ENCODE results near the gene GNB3. TPM values are rescaled to one million over a fixed set of nuclear protein-coding genes. Genes with fewer than 3 reads are reported as not detected.

GNB3 gene
- total RNA-seq, 4 donors from 2014 or later: 0.38 to 0.88 TPM; not detected in 2

DNA sequence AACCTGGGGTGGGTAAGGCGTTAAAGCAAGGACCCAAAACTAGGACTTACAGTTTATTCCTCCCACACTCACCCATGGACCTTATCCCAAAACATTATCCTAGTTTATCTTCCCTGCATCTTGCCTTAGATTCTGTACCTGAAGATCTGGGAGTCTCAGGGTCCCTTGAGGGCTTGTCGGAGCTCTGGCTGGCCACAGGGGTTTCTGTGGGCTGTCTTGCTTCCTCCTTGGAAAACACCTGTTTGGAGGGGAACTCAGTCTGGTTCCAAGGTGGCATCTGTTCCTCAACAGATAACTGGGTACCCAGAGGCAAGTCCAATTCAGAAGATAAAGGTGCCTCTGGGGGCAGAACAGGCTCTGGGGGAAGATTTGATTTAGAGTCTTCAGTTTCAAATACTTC, 8.7 kb downstream of the GNB3 start:
- TF ChIP-seq, protein P1, sequence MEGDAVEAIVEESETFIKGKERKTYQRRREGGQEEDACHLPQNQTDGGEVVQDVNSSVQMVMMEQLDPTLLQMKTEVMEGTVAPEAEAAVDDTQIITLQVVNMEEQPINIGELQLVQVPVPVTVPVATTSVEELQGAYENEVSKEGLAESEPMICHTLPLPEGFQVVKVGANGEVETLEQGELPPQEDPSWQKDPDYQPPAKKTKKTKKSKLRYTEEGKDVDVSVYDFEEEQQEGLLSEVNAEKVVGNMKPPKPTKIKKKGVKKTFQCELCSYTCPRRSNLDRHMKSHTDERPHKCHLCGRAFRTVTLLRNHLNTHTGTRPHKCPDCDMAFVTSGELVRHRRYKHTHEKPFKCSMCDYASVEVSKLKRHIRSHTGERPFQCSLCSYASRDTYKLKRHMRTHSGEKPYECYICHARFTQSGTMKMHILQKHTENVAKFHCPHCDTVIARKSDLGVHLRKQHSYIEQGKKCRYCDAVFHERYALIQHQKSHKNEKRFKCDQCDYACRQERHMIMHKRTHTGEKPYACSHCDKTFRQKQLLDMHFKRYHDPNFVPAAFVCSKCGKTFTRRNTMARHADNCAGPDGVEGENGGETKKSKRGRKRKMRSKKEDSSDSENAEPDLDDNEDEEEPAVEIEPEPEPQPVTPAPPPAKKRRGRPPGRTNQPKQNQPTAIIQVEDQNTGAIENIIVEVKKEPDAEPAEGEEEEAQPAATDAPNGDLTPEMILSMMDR (IDR thresholded peaks at IDR 0.05; ENCODE audit: low read depth): no peak

DNA sequence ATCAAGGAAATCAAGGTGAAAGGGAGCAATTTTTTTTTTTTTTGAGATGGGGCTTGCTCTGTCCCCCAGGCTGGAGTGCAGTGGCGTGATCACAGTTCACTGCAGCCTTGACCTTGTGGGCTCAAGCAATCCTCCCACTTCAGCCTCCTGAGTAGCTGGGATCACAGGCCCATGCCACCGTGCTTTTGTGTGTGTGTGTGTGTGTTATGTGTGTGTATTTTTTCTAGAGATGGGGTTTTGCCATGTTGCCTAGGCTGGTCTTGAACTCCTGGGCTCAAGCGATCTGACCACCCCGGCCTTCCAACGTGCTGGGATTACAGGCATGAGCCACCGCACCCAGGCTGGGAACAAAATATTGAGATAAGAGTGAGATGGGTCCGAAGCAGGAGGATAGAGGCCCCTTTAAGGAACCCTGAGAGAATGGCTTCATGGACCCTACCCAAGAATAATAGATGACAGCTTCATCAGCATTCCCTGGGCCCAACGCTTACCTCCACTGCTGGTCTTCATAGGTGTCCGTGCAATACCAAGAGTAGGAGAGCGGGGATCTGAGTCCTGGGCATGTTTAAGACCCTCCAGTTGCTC, 9.3 kb downstream of the GNB3 start:
- TF ChIP-seq, protein P1 (IDR thresholded peaks at IDR 0.05; ENCODE audit: low read depth): no peak

GRCh38 chr12:6850796-6851152, 10.0 kb downstream of the GNB3 start:
- TF ChIP-seq, protein P1 (IDR thresholded peaks at IDR 0.05; ENCODE audit: low read depth): no peak

DNA sequence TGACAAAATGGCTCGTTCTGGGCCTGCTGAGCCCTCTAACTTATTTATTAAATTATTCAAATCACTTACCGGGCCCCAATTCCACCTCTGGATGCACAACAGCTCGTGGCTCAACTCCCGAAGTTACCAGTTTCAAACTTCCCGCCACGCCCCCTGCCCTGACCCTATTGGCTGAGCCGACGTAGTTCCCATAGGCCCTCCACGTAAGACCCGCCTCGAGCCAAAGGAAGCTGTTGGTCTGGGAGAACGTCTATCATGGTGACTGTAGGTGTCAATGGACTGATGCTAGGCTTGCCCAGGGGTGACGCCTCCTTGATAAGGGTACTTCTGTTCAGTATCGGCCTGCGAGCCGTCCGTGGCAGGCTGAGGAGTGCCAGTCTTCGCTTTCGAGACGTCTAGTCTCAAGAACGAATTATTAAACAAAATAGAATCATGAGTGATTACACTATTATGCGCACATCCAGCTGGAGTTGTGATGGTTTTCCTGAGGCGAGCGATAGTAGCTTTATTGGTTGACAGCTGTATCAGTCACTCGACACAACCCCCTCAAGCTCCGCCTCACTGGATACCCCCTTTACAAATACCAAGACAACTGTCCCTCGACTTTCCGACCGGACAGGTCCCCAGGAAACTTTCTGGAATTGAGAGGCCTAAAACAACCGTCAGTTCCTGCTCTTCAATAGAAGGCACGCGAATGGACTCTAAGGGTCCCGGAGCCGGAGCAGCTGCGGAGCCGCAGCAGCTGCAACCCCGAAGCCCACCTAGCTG, 10.6 kb downstream of the GNB3 start, which contains the start of gene CDCA3:
TSS of gene CDCA3 (minus strand) at position 134 of the 768 bp plus-strand sequence. CDS start 334 bp downstream, outside the sequence.
- TF ChIP-seq, protein P1 (IDR thresholded peaks at IDR 0.05; ENCODE audit: low read depth): no peak

DNA sequence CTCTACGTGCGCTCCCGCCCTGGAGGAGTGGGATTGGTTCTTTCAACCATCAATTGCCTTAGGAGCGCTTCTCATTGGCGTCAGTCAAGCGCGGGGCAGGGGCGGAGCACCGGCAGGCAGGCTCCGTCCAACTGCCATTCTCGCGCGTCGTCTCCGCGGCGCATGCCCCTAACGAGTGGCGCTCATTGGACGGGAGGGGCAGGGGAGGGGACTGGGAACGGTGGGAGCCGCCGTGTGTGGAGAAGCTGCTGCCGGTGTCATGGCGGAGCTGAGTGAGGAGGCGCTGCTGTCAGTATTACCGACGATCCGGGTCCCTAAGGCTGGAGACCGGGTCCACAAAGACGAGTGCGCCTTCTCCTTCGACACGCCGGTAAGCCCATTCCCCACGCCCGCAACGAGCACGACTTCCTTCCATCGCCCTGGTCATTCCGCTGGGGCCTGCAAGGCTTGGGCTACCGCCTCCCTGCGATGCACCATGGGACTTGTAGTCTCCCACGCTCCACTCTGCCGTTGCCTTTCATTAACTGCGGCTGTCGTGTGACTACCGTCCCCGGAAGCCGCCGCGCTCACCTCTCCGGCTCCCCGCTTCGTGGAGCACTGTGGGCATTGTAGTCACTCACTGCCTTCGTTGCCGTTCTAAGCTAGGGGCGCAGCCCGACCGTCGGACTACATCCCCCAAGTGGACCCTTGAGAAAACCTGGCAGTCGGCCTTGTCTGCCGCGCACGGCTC, 11.4 kb downstream of the GNB3 start, which contains the start of gene USP5:
TSS of gene USP5 (plus strand) at position 230 of the 730 bp plus-strand sequence. CDS start at position 260, 30 bp downstream.
- TF ChIP-seq, protein P1 (IDR thresholded peaks at IDR 0.05; ENCODE audit: low read depth): no peak

DNA sequence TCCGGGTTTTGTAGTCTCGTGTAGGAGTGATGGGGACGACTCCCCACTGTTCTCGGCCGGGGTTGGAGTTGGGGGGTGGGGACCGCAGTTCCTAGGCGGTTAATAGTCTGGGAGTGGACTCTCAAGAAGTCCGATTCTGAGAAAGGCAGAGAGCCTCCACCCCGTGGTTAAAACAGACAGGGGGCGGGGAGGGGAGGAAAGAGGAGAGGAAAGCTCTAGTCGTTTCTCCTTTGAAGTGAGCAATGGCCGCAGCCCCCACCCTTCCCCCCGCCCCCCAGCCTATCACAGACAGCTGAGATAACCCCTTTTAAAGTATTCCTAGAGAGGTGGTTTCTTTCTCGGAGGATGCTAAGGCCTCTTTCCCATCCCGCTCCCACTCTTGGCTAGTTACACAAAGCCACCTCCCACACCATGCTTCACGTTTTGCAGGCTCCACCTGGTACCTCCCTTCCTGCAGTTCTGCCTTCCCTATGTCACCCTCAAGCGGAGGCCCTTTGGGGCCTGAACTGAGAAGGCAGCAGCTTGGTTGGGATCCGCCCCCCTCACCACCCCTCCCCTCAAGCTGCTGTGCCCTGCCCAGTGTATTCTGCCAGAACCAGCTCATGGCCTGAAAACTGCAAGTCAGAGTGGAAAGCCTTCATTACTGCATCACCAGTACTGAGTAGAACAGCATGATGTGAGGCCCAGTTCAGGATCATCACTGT, 12.1 kb downstream of the GNB3 start:
- TF ChIP-seq, protein P1 (IDR thresholded peaks at IDR 0.05; ENCODE audit: low read depth): no peak

All from subcutaneous adipose tissue (tissue), 4 donors.